H9 (cell line): ENCODE measurements around the gene FAM120C. TPM values are rescaled to one million over a fixed set of nuclear protein-coding genes. Genes with fewer than 3 reads are reported as not detected.

Experiments
- DNase-seq: peaks from one replicate; pipeline ENCODE4 v3.0.0-alpha.2; 2017
- H2AFZ ChIP-seq: one replicate; pipeline ENCODE4 v1.6.1; 2013; ENCODE audit warnings: mild to moderate bottlenecking, low read length, control low read depth, moderate library complexity
- H2AK5ac ChIP-seq: 2 replicates; pipeline ENCODE4 v1.6.1; 2013; ENCODE audit warnings: low read length, control low read depth, mixed read lengths; ENCODE audit not compliant: insufficient read length
- H2BK120ac ChIP-seq: one replicate; pipeline ENCODE4 v1.6.1; 2013; ENCODE audit warnings: low read depth, mild to moderate bottlenecking, low read length, control low read depth, inconsistent platforms; ENCODE audit not compliant: poor library complexity, severe bottlenecking
- H2BK12ac ChIP-seq: 2 replicates; pipeline ENCODE4 v1.6.1; 2013; ENCODE audit warnings: low read length, control low read depth, mixed read lengths, low read depth; ENCODE audit not compliant: insufficient read length
- H2BK15ac ChIP-seq: 2 replicates; pipeline ENCODE4 v1.6.1; 2013; ENCODE audit warnings: low read depth, low read length, control low read depth
- H2BK20ac ChIP-seq: one replicate; pipeline ENCODE4 v1.6.1; 2013; ENCODE audit warnings: low read depth, mild to moderate bottlenecking, low read length, control low read depth, inconsistent platforms; ENCODE audit not compliant: poor library complexity, severe bottlenecking
- H2BK5ac ChIP-seq: 2 replicates; pipeline ENCODE4 v1.6.1; 2013; ENCODE audit warnings: low read length, control low read depth, mixed read lengths; ENCODE audit not compliant: insufficient read length
- H3K14ac ChIP-seq: 2 replicates; pipeline ENCODE4 v1.6.1; 2013; ENCODE audit warnings: low read length, control low read depth; ENCODE audit not compliant: insufficient read depth
- H3K18ac ChIP-seq: 2 replicates; pipeline ENCODE4 v1.6.1; 2013; ENCODE audit warnings: low read depth, mild to moderate bottlenecking, mixed read lengths, low read length, control low read depth; ENCODE audit not compliant: insufficient read length
- H3K23ac ChIP-seq: 2 replicates; pipeline ENCODE4 v1.6.1; 2013; ENCODE audit warnings: low read length, control low read depth, mixed read lengths, low read depth; ENCODE audit not compliant: insufficient read length
- H3K23me2 ChIP-seq: 2 replicates; pipeline ENCODE4 v1.6.1; 2013; ENCODE audit warnings: low read depth, mild to moderate bottlenecking, mixed read lengths, low read length, control low read depth; ENCODE audit not compliant: insufficient read length, poor library complexity, severe bottlenecking
- H3K27ac ChIP-seq: 2 replicates; pipeline ENCODE4 v1.5.1; 2013; ENCODE audit warnings: low read length, control low read depth, mixed read lengths, low read depth; ENCODE audit not compliant: insufficient read length
- H3K27me3 ChIP-seq: 2 replicates; pipeline ENCODE4 v1.6.1; 2013; ENCODE audit warnings: low read length, control low read depth, inconsistent platforms; ENCODE audit not compliant: insufficient read depth
- H3K4ac ChIP-seq: 2 replicates; pipeline ENCODE4 v1.6.1; 2013; ENCODE audit warnings: low read depth, mild to moderate bottlenecking, control low read depth, inconsistent platforms, low read length, moderate library complexity
- H3K4me1 ChIP-seq: 2 replicates; pipeline ENCODE4 v1.6.1; 2013; ENCODE audit warnings: low read length, control low read depth, inconsistent platforms; ENCODE audit not compliant: insufficient read depth
- H3K4me2 ChIP-seq: 2 replicates; pipeline ENCODE4 v1.6.1; 2013; ENCODE audit warnings: low read length, control low read depth, mixed read lengths; ENCODE audit not compliant: insufficient read length, insufficient read depth
- H3K56ac ChIP-seq: 2 replicates; pipeline ENCODE4 v1.6.1; 2013; ENCODE audit warnings: low read depth, mild to moderate bottlenecking, mixed read lengths, low read length, control low read depth; ENCODE audit not compliant: insufficient read length
- H3K79me1 ChIP-seq: 2 replicates; pipeline ENCODE4 v1.6.1; 2013; ENCODE audit warnings: low read depth, mild to moderate bottlenecking, moderate library complexity, low read length, control low read depth, inconsistent platforms; ENCODE audit not compliant: insufficient read depth, poor library complexity, severe bottlenecking
- H3K79me2 ChIP-seq: 2 replicates; pipeline ENCODE4 v1.6.1; 2013; ENCODE audit warnings: low read length, control low read depth, inconsistent platforms; ENCODE audit not compliant: insufficient read depth
- H3K9ac ChIP-seq: 2 replicates; pipeline ENCODE4 v1.6.1; 2013; ENCODE audit warnings: low read length, control low read depth, mixed read lengths; ENCODE audit not compliant: insufficient read length; ENCODE audit errors: extremely low read depth
- H3K9me3 ChIP-seq: one replicate; pipeline ENCODE4 v1.6.1; 2013; ENCODE audit warnings: low read depth, low read length, inconsistent platforms; ENCODE audit not compliant: control insufficient read depth
- H3T11ph ChIP-seq: one replicate; pipeline ENCODE4 v1.6.1; 2013; ENCODE audit warnings: mild to moderate bottlenecking, low read length, control low read depth, inconsistent platforms
- H4K20me1 ChIP-seq: one replicate; pipeline ENCODE4 v1.6.1; 2013; ENCODE audit not compliant: control insufficient read depth, insufficient read length, insufficient read depth
- H4K5ac ChIP-seq: 2 replicates; pipeline ENCODE4 v1.6.1; 2013; ENCODE audit warnings: low read depth, mild to moderate bottlenecking, mixed read lengths, low read length, control low read depth; ENCODE audit not compliant: insufficient read length
- H4K8ac ChIP-seq: replicated peaks from 2 replicates; pipeline ENCODE4 v1.6.1; 2013; ENCODE audit warnings: low read length, control low read depth, mixed read lengths, low read depth; ENCODE audit not compliant: insufficient read length
- H4K91ac ChIP-seq: 2 replicates; pipeline ENCODE4 v1.6.1; 2013; ENCODE audit warnings: low read depth, mild to moderate bottlenecking, moderate library complexity, mixed read lengths, low read length, control low read depth; ENCODE audit not compliant: insufficient read length
- H3K27ac Mint-ChIP-seq, 3 experiments: 2 replicates in 2 of 3; 3 replicates in 1 of 3; pipeline ENCODE4 v1.8.0; 2020 to 2021; ENCODE audit warnings: mixed read lengths in 3 of 3, mild to moderate bottlenecking in 1 of 3, moderate library complexity in 1 of 3
- H3K27me3 Mint-ChIP-seq: 2 replicates; pipeline ENCODE4 v1.8.0; 2021; ENCODE audit warnings: low read depth, mild to moderate bottlenecking, moderate library complexity, mixed read lengths
- H3K36me3 Mint-ChIP-seq, 3 experiments: 2 replicates in 2 of 3; 3 replicates in 1 of 3; pipeline ENCODE4 v1.8.0; 2020 to 2021; ENCODE audit warnings: low read depth in 3 of 3, mixed read lengths in 3 of 3; ENCODE audit not compliant: insufficient read depth in 1 of 3
- H3K4me1 Mint-ChIP-seq, 2 experiments: 2 replicates each; pipeline ENCODE4 v1.8.0; 2020; ENCODE audit warnings: mixed read lengths in 2 of 2
- H3K4me3 Mint-ChIP-seq, 2 experiments: 2 replicates in 1 of 2; 3 replicates in 1 of 2; pipeline ENCODE4 v1.8.0; 2020 to 2021; ENCODE audit warnings: mild to moderate bottlenecking in 2 of 2, mixed read lengths in 2 of 2, moderate library complexity in 1 of 2
- H3K9me3 Mint-ChIP-seq, 2 experiments: 2 replicates in 1 of 2; 3 replicates in 1 of 2; pipeline ENCODE4 v1.8.0; 2020; ENCODE audit warnings: mild to moderate bottlenecking in 2 of 2, mixed read lengths in 2 of 2, moderate library complexity in 1 of 2
- CTCF ChIP-seq: fragments of 200-600 bp; sonication (generic); conservative IDR thresholded peaks from 3 replicates; pipeline ENCODE4 v1.8.0; 2021; ENCODE audit warnings: antibody characterized with exemption, mild to moderate bottlenecking
- WGBS: extraction: QIAGEN DNeasy Blood & Tissue Kit; methylation state at CpG from one replicate; pipeline ENCODE4 v1.1.7; 2013; ENCODE audit warnings: missing lambda C conversion rate, low lambda C conversion rate, mixed read lengths; ENCODE audit not compliant: insufficient read length; ENCODE audit errors: extremely low coverage; 5-methylcytosine and 5-hydroxymethylcytosine counted together
- total RNA-seq: library from RNA; stranded (reverse); gene quantifications from 2 replicates; pipeline ENCODE4 v1.2.1, GENCODE V29; 2021

Gene FAM120C
- total RNA-seq, 1 experiment from 2014 or later: 9.2 TPM

GRCh38 chrX:54116391-54116790 lies 66.7 kb downstream of the FAM120C start:
- no peak overlapping the region for H2BK15ac ChIP-seq
- H3K79me2 ChIP-seq: no peaks in the 10 kb centered on the region
- H2AK5ac ChIP-seq: no peak overlapping the region
- DNase-seq: peak; percentile 26
- Mint-ChIP-seq H3K27ac (no peak overlapping the region), H3K9me3 (peaks cover 35 to 41% of the 10 kb centered on the region in 2 experiments), H3K4me1 (peaks cover 3 to 7% of the 10 kb centered on the region in 2 experiments; a peak in 3 of 4 replicates), H3K4me3 (no peak overlapping the region), H3K36me3 (peaks cover 4 to 9% (median 5%) of the 10 kb centered on the region in 3 experiments; a peak in 4 of 7 replicates), H3K27me3 (no peaks in the 10 kb centered on the region; the same call in 1 of the 2 replicates)
- H3K9me3 ChIP-seq: no peaks in the 10 kb centered on the region
- no CpG with 5 or more reads among the region's 7 CpGs for WGBS
- no peaks in the 10 kb centered on the region for H3K79me1 ChIP-seq
- no peak overlapping the region for H2BK5ac ChIP-seq
- no peak overlapping the region for H3T11ph ChIP-seq
- no peak overlapping the region for H2BK120ac ChIP-seq
- no peaks in the 10 kb centered on the region for H3K4me1 ChIP-seq
- no peak for TF ChIP-seq CTCF
- H3K23me2 ChIP-seq: no peaks in the 10 kb centered on the region
- H2AFZ ChIP-seq: no peak overlapping the region
- H3K56ac ChIP-seq: no peak overlapping the region
- no peak overlapping the region for H3K23ac ChIP-seq
- H3K27me3 ChIP-seq: no peaks in the 10 kb centered on the region
- H4K91ac ChIP-seq: no peak overlapping the region
- no peaks in the 10 kb centered on the region for H4K20me1 ChIP-seq
- H3K4ac ChIP-seq: no peak overlapping the region
- H3K18ac ChIP-seq: no peak overlapping the region
- H4K8ac ChIP-seq: no peak overlapping the region
- no peak overlapping the region for H3K9ac ChIP-seq
- H3K27ac ChIP-seq: no peak overlapping the region
- H2BK12ac ChIP-seq: no peak overlapping the region
- no peak overlapping the region for H2BK20ac ChIP-seq
- no peak overlapping the region for H4K5ac ChIP-seq
- no peak overlapping the region for H3K4me2 ChIP-seq
- no peak overlapping the region for H3K14ac ChIP-seq
